IMR-90 (cell line): Measurements from ENCODE around the gene RIMS1. TPM values are rescaled to one million over a fixed set of nuclear protein-coding genes. Genes with fewer than 3 reads are reported as not detected.

ENCODE experiments used
- ATAC-seq: fragments of 200-7000 bp; cut with Tn5 transposase; 2 replicates; pipeline ENCODE4 v1.9.1; 2020; ENCODE audit warnings: low read depth, mild to moderate bottlenecking, moderate library complexity
- BruUV-seq: library from RNA; stranded (reverse); fragments of 400-500 nt; replicated peaks from 2 replicates; lab custom pipeline; 2021; lab: Mats Ljungman, UMichigan
- CTCF ChIA-PET: fragments of 300-600 bp; formaldehyde crosslinking; extraction: SDS; loops from one replicate; lab custom pipeline; 2021; ENCODE audit warnings: antibody characterized with exemption; lab: Yijun Ruan, JAX
- POLR2A ChIA-PET: fragments of 300-600 bp; sonication (Branson Sonifier 250); formaldehyde crosslinking; loops from one replicate; lab custom pipeline; 2022; ENCODE audit warnings: antibody characterized with exemption; ENCODE audit not compliant: unreplicated experiment; lab: Charles Lee
- DNase-seq: peaks from one replicate; pipeline ENCODE4 v3.0.0; 2013
- H2AFZ ChIP-seq: replicated peaks from 2 replicates; pipeline ENCODE3; 2013; ENCODE audit warnings: low read length, mild to moderate bottlenecking; ENCODE audit not compliant: poor library complexity
- H2AK5ac ChIP-seq: 2 replicates; pipeline ENCODE4 v1.6.1; 2013; ENCODE audit warnings: low read depth, low read length, inconsistent platforms
- H2AK9ac ChIP-seq: replicated peaks from 2 replicates; pipeline ENCODE3; 2013; ENCODE audit warnings: mild to moderate bottlenecking, low read depth, low read length, moderate library complexity; ENCODE audit not compliant: poor library complexity
- H2BK120ac ChIP-seq: 2 replicates; pipeline ENCODE4 v1.6.1; 2013; ENCODE audit warnings: low read depth, low read length, inconsistent platforms
- H2BK15ac ChIP-seq: 3 replicates; pipeline ENCODE4 v1.6.1; 2013; ENCODE audit warnings: low read depth, low read length, inconsistent platforms
- H2BK20ac ChIP-seq: 2 replicates; pipeline ENCODE4 v1.6.1; 2013; ENCODE audit warnings: low read depth, mild to moderate bottlenecking, inconsistent platforms, low read length, moderate library complexity
- H2BK5ac ChIP-seq: 2 replicates; pipeline ENCODE4 v1.6.1; 2013; ENCODE audit warnings: mild to moderate bottlenecking, low read depth, low read length, inconsistent platforms; ENCODE audit not compliant: poor library complexity, severe bottlenecking
- H3K14ac ChIP-seq: replicated peaks from 2 replicates; pipeline ENCODE4 v1.6.1; 2013; ENCODE audit warnings: low read depth, low read length, inconsistent platforms
- H3K18ac ChIP-seq: 2 replicates; pipeline ENCODE4 v1.6.1; 2013; ENCODE audit warnings: low read depth, low read length, control low read depth
- H3K23ac ChIP-seq: 2 replicates; pipeline ENCODE4 v1.6.1; 2013; ENCODE audit warnings: low read depth, low read length, inconsistent platforms
- H3K27ac ChIP-seq: 2 replicates; pipeline ENCODE4 v1.5.1; 2013; ENCODE audit warnings: mild to moderate bottlenecking, control low read depth, low read length; ENCODE audit not compliant: insufficient read depth
- H3K27me3 ChIP-seq: 2 replicates; pipeline ENCODE4 v1.6.1; 2013; ENCODE audit warnings: low read length; ENCODE audit not compliant: control insufficient read depth, insufficient read depth
- H3K36me3 ChIP-seq: 2 replicates; pipeline ENCODE4 v1.6.1; 2013; ENCODE audit warnings: low read length, mixed read lengths; ENCODE audit not compliant: control insufficient read depth, insufficient read depth
- H3K4ac ChIP-seq: 2 replicates; pipeline ENCODE4 v1.6.1; 2013; ENCODE audit warnings: low read depth, low read length, inconsistent platforms
- H3K4me1 ChIP-seq: 2 replicates; pipeline ENCODE4 v1.6.1; 2013; ENCODE audit warnings: low read length, mixed read lengths; ENCODE audit not compliant: control insufficient read depth, insufficient read depth
- H3K4me2 ChIP-seq: 2 replicates; pipeline ENCODE4 v1.6.1; 2013; ENCODE audit warnings: low read depth, mild to moderate bottlenecking, control low read depth, low read length, moderate library complexity
- H3K4me3 ChIP-seq: 2 replicates; pipeline ENCODE4 v1.5.1; 2013; ENCODE audit warnings: low read depth, mild to moderate bottlenecking, control low read depth, low read length, moderate library complexity; ENCODE audit not compliant: insufficient read depth
- H3K56ac ChIP-seq: 2 replicates; pipeline ENCODE4 v1.6.1; 2013; ENCODE audit warnings: low read length, inconsistent platforms; ENCODE audit not compliant: insufficient read depth; ENCODE audit errors: extremely low read depth
- H3K79me1 ChIP-seq, 2 experiments: 2 replicates each; pipeline ENCODE4 v1.6.1; 2013; ENCODE audit warnings: low read length in 2 of 2, inconsistent platforms in 1 of 2, low read depth in 1 of 2
- H3K9ac ChIP-seq: 2 replicates; pipeline ENCODE4 v1.6.1; 2013; ENCODE audit warnings: low read depth, low read length, control low read depth
- H3K9me1 ChIP-seq: 2 replicates; pipeline ENCODE4 v1.6.1; 2013; ENCODE audit warnings: low read length, inconsistent platforms; ENCODE audit not compliant: insufficient read depth
- H3K9me3 ChIP-seq: 2 replicates; pipeline ENCODE4 v1.6.1; 2013; ENCODE audit warnings: low read length; ENCODE audit not compliant: control insufficient read depth, insufficient read depth
- H4K20me1 ChIP-seq: 2 replicates; pipeline ENCODE4 v1.6.1; 2013; ENCODE audit warnings: low read length, inconsistent platforms; ENCODE audit not compliant: insufficient read depth
- H4K5ac ChIP-seq: 2 replicates; pipeline ENCODE4 v1.6.1; 2013; ENCODE audit warnings: mild to moderate bottlenecking, low read depth, low read length, control low read depth
- H4K8ac ChIP-seq, 2 experiments: 2 replicates each; pipeline ENCODE4 v1.6.1; 2013; ENCODE audit warnings: low read depth in 2 of 2, low read length in 2 of 2, control low read depth in 1 of 2, inconsistent platforms in 1 of 2
- H4K91ac ChIP-seq: 2 replicates; pipeline ENCODE4 v1.6.1; 2013; ENCODE audit warnings: low read depth, low read length, inconsistent platforms; ENCODE audit not compliant: insufficient read depth
- BHLHE40 ChIP-seq: fragments of 150-350 bp; IDR thresholded peaks from 2 replicates; pipeline ENCODE4 v1.6.1; 2016; ENCODE audit warnings: mild to moderate bottlenecking, low read depth, low read length
- CEBPB ChIP-seq: IDR thresholded peaks from 2 replicates; pipeline ENCODE4 v1.6.1; 2012; ENCODE audit warnings: low read depth, low read length, improper control_type of control experiment
- CHD1 ChIP-seq: IDR thresholded peaks from 2 replicates; pipeline ENCODE4 v1.6.1; 2012; ENCODE audit warnings: low read depth, low read length, improper control_type of control experiment
- FOS ChIP-seq: fragments of 150-350 bp; IDR thresholded peaks from 2 replicates; pipeline ENCODE4 v1.6.1; 2016; ENCODE audit warnings: low read depth, low read length
- MAFK ChIP-seq: IDR thresholded peaks from 2 replicates; pipeline ENCODE4 v1.6.1; 2012; ENCODE audit warnings: low read depth, low read length, improper control_type of control experiment
- MAZ ChIP-seq: IDR thresholded peaks from 2 replicates; pipeline ENCODE4 v1.6.1; 2012; ENCODE audit warnings: low read depth, mild to moderate bottlenecking, low read length, improper control_type of control experiment, moderate library complexity, borderline replicate concordance
- MXI1 ChIP-seq: IDR thresholded peaks from 2 replicates; pipeline ENCODE4 v1.6.1; 2012; ENCODE audit warnings: low read depth, mild to moderate bottlenecking, low read length, moderate library complexity, borderline replicate concordance
- NFE2L2 ChIP-seq: fragments of 150-350 bp; IDR thresholded peaks from 2 replicates; pipeline ENCODE4 v1.6.1; 2016; ENCODE audit warnings: low read depth, mild to moderate bottlenecking, low read length
- POLR2A ChIP-seq: IDR thresholded peaks from 2 replicates; pipeline ENCODE4 v1.6.1; 2012; ENCODE audit warnings: mild to moderate bottlenecking, low read depth, low read length
- RAD21 ChIP-seq: IDR thresholded peaks from 2 replicates; pipeline ENCODE4 v1.6.1; 2012; ENCODE audit warnings: low read length, improper control_type of control experiment
- RCOR1 ChIP-seq: IDR thresholded peaks from 2 replicates; pipeline ENCODE4 v1.6.1; 2012; ENCODE audit warnings: mild to moderate bottlenecking, low read length, improper control_type of control experiment; ENCODE audit not compliant: insufficient replicate concordance
- SMC3 ChIP-seq: fragments of 150-350 bp; IDR thresholded peaks from 2 replicates; pipeline ENCODE4 v1.6.1; 2016; ENCODE audit warnings: low read depth, mild to moderate bottlenecking, antibody characterized with exemption, low read length, moderate library complexity
- WGBS, 2 experiments: methylation state at CpG; one replicate each; pipeline versions ENCODE4 v1.1.5 to v1.1.7; 2013; ENCODE audit warnings: missing lambda C conversion rate in 2 of 2; ENCODE audit not compliant: insufficient read length in 1 of 2; ENCODE audit errors: extremely low coverage in 2 of 2; 5-methylcytosine and 5-hydroxymethylcytosine counted together
- dilution Hi-C: fragments of 300-500 bp; cut with HindIII; formaldehyde crosslinking; loops from one replicate; pipeline ENCODE4 v1.14.3; 2018; ENCODE audit warnings: low sequenced_read_pairs; ENCODE audit not compliant: unreplicated experiment
- in situ Hi-C: fragments of 300-500 bp; cut with MboI; formaldehyde crosslinking; loops from 3 replicates; pipeline ENCODE4 v1.14.3; 2019; ENCODE audit warnings: low sequenced_read_pairs, inconsistent platforms, mixed read lengths
- intact Hi-C: fragments of 100-400 bp; cut with micrococcal nuclease; formaldehyde crosslinking; loops from 2 replicates; pipeline ENCODE4 v1.10.0; 2022
- polyA plus RNA-seq, 3 experiments: library from polyadenylated mRNA; depleted of rRNA; stranded (reverse); fragments of >200 nt; gene quantifications; 2 replicates each; pipeline ENCODE4 v1.2.3, GENCODE V29; 2012; ENCODE audit warnings: low replicate concordance in 1 of 3
- total RNA-seq: library from RNA; depleted of rRNA; stranded (reverse); fragments of >200 nt; gene quantifications from 2 replicates; pipeline ENCODE4 v1.2.3, GENCODE V29; 2012
- TF ChIP-seq, protein P1 (sequence below): conservative IDR thresholded peaks from 2 replicates; pipeline ENCODE4 v1.5.1; 2012; ENCODE audit warnings: mild to moderate bottlenecking, low read depth, low read length, improper control_type of control experiment
- TF ChIP-seq, protein P2 (sequence below): fragments of 150-350 bp; IDR thresholded peaks from 2 replicates; pipeline ENCODE4 v1.6.1; 2017; ENCODE audit warnings: mild to moderate bottlenecking, antibody characterized with exemption, low read length, low read depth
- TF ChIP-seq, protein P3 (sequence below): fragments of 150-350 bp; IDR thresholded peaks from 2 replicates; pipeline ENCODE4 v1.6.1; 2016; ENCODE audit warnings: low read depth, mild to moderate bottlenecking, low read length, moderate library complexity, borderline replicate concordance

Gene RIMS1
- total and polyA plus RNA-seq, 2 of the 4 experiments (the other 2 are of a cell fraction), result 0.44 to 3.8 TPM

DNA sequence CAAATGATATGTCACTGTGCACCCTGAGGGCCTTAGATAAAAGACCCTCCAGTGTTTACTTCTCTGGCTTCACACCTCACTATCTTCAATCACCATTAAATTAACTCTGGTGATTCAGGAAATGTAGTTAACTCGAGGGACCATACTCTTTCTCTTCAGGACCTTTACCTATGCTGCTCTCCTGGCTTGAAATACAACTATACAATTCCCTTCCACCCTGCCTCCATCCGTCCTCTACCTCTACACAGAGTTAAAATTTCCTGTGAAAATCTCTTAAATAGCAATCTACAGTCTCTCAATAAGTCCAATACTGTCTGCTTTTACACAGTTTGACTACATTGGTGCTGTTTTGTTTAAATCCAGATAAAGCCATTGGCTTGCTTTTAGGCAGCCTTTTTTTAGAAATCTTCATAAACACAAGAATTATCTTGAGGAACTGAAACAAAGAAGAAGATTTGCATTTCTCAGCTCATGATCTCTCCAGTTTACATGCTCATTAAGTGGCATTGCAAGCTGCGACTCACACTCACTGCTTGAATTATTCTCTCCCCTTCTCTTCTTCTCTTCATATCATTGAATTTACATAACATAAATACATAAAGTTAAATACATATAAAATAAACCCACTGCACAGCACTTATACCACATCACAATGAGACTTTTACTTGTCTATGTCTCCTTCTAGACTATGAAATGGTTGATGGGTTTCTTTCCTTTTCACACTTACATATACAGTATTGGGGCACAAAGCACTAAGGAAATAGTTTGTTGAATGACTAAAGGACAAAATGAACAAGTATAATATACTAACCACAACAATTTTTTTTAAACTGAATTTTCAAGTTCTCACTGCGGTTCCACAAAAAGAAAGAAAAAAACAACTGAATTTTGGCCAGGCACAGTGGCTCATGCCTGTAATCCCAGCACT is 496.5 kb downstream of the RIMS1 start:
- no peak overlapping the region for H2BK15ac ChIP-seq
- CTCF ChIA-PET, result no interaction called here
- in situ Hi-C loops, result no loop called here
- TF ChIP-seq SMC3 (no peak), RCOR1 (no peak), CHD1 (no peak), MAFK (no peak), MAZ (no peak), POLR2A (no peak), BHLHE40 (no peak), CEBPB (no peak), MXI1 (no peak), RAD21 (no peak), NFE2L2 (no peak), FOS (no peak)
- TF ChIP-seq, protein P1, sequence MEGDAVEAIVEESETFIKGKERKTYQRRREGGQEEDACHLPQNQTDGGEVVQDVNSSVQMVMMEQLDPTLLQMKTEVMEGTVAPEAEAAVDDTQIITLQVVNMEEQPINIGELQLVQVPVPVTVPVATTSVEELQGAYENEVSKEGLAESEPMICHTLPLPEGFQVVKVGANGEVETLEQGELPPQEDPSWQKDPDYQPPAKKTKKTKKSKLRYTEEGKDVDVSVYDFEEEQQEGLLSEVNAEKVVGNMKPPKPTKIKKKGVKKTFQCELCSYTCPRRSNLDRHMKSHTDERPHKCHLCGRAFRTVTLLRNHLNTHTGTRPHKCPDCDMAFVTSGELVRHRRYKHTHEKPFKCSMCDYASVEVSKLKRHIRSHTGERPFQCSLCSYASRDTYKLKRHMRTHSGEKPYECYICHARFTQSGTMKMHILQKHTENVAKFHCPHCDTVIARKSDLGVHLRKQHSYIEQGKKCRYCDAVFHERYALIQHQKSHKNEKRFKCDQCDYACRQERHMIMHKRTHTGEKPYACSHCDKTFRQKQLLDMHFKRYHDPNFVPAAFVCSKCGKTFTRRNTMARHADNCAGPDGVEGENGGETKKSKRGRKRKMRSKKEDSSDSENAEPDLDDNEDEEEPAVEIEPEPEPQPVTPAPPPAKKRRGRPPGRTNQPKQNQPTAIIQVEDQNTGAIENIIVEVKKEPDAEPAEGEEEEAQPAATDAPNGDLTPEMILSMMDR, result no peak
- TF ChIP-seq, protein P2, sequence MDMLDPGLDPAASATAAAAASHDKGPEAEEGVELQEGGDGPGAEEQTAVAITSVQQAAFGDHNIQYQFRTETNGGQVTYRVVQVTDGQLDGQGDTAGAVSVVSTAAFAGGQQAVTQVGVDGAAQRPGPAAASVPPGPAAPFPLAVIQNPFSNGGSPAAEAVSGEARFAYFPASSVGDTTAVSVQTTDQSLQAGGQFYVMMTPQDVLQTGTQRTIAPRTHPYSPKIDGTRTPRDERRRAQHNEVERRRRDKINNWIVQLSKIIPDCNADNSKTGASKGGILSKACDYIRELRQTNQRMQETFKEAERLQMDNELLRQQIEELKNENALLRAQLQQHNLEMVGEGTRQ, result no peak
- TF ChIP-seq, protein P3, sequence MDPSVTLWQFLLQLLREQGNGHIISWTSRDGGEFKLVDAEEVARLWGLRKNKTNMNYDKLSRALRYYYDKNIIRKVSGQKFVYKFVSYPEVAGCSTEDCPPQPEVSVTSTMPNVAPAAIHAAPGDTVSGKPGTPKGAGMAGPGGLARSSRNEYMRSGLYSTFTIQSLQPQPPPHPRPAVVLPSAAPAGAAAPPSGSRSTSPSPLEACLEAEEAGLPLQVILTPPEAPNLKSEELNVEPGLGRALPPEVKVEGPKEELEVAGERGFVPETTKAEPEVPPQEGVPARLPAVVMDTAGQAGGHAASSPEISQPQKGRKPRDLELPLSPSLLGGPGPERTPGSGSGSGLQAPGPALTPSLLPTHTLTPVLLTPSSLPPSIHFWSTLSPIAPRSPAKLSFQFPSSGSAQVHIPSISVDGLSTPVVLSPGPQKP, result no peak

More for the DNA sequence above, 496.5 kb downstream of the RIMS1 start:
- no peaks in the 10 kb centered on the region for H4K20me1 ChIP-seq
- WGBS, 2 experiments, result no CpG with 5 or more reads among the region's 4 CpGs
- no peak overlapping the region for H4K5ac ChIP-seq
- no peak overlapping the region for H3K14ac ChIP-seq
- intact Hi-C loops (no loop called here), dilution Hi-C loops (no loop called here)
- no peak overlapping the region for H2BK5ac ChIP-seq
- H3K27ac ChIP-seq, result no peak overlapping the region
- H3K4me1 ChIP-seq, result no peaks in the 10 kb centered on the region
- no peak overlapping the region for H2AK9ac ChIP-seq
- no peak overlapping the region for H3K18ac ChIP-seq
- DNase-seq (no peak), ATAC-seq (no peak)
- POLR2A ChIA-PET, result no interaction called here
- H3K36me3 ChIP-seq, result no peaks in the 10 kb centered on the region
- H3K27me3 ChIP-seq, result no peaks in the 10 kb centered on the region
- H3K4me2 ChIP-seq, result no peak overlapping the region
- no peaks in the 10 kb centered on the region for H3K9me1 ChIP-seq
- H3K56ac ChIP-seq, result no peak overlapping the region
- H2BK120ac ChIP-seq, result no peak overlapping the region
- no peak overlapping the region for H4K8ac ChIP-seq
- no peak overlapping the region for H3K4ac ChIP-seq
- BruUV-seq, result no TSS peak
- H2AFZ ChIP-seq, result no peak overlapping the region
- no peaks in the 10 kb centered on the region for H3K79me1 ChIP-seq
- H3K23ac ChIP-seq, result no peak overlapping the region
- no peak overlapping the region for H3K4me3 ChIP-seq
- no peak overlapping the region for H2AK5ac ChIP-seq
- H3K9ac ChIP-seq, result no peak overlapping the region
- no peak overlapping the region for H4K91ac ChIP-seq
- no peak overlapping the region for H2BK20ac ChIP-seq
- no peaks in the 10 kb centered on the region for H3K9me3 ChIP-seq
